ENCODE measurements around the gene B4GALT2. TPM values are rescaled to one million over a fixed set of nuclear protein-coding genes. Genes with fewer than 3 reads are reported as not detected.

Gene B4GALT2
- total and polyA plus RNA-seq, 2 of the 4 experiments (the other 2 are of a cell fraction), result 52.3 to 60.8 TPM

DNA sequence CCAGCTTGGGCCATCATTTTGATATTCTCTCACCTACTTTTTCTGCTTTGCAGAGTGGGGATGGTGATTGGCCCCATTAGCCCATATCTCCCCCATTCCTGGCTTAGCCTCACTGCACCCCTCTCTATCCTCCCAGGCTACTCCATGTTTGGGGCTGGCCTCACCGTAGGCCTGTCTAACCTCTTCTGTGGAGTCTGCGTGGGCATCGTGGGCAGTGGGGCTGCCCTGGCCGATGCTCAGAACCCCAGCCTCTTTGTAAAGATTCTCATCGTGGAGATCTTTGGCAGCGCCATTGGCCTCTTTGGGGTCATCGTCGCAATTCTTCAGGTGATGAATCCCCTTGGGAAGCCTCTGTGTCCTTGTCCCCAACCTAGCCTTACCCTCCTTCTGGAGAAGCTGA, 2.1 kb upstream of the B4GALT2 start:
- WGBS, 2 experiments (ENCODE audit: extremely low coverage in 2 of 2, insufficient read length in 1 of 2), result 95% methylated on average over 7 of the region's 8 CpGs; no CpG with 5 or more reads in 1 of the 2 experiments
- no peak overlapping the region for H4K91ac ChIP-seq (ENCODE audit: insufficient read depth, low read depth, low read length)
- TF ChIP-seq, protein P1, sequence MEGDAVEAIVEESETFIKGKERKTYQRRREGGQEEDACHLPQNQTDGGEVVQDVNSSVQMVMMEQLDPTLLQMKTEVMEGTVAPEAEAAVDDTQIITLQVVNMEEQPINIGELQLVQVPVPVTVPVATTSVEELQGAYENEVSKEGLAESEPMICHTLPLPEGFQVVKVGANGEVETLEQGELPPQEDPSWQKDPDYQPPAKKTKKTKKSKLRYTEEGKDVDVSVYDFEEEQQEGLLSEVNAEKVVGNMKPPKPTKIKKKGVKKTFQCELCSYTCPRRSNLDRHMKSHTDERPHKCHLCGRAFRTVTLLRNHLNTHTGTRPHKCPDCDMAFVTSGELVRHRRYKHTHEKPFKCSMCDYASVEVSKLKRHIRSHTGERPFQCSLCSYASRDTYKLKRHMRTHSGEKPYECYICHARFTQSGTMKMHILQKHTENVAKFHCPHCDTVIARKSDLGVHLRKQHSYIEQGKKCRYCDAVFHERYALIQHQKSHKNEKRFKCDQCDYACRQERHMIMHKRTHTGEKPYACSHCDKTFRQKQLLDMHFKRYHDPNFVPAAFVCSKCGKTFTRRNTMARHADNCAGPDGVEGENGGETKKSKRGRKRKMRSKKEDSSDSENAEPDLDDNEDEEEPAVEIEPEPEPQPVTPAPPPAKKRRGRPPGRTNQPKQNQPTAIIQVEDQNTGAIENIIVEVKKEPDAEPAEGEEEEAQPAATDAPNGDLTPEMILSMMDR (conservative IDR thresholded peaks at IDR 0.05; ENCODE audit: low read depth, low read length), result no peak
- TF ChIP-seq, protein P2, sequence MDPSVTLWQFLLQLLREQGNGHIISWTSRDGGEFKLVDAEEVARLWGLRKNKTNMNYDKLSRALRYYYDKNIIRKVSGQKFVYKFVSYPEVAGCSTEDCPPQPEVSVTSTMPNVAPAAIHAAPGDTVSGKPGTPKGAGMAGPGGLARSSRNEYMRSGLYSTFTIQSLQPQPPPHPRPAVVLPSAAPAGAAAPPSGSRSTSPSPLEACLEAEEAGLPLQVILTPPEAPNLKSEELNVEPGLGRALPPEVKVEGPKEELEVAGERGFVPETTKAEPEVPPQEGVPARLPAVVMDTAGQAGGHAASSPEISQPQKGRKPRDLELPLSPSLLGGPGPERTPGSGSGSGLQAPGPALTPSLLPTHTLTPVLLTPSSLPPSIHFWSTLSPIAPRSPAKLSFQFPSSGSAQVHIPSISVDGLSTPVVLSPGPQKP (IDR thresholded peaks at IDR 0.05; ENCODE audit: borderline replicate concordance, low read depth, low read length), result no peak
- TF ChIP-seq SMC3 (IDR thresholded peaks at IDR 0.05; ENCODE audit: low read depth, low read length) (no peak), RFX5 (IDR thresholded peaks at IDR 0.05; ENCODE audit: low read depth, low read length) (no peak), NFE2L2 (IDR thresholded peaks at IDR 0.05; ENCODE audit: low read depth, low read length) (no peak), RCOR1 (IDR thresholded peaks at IDR 0.05; ENCODE audit: insufficient replicate concordance, low read length) (no peak), MAFK (IDR thresholded peaks at IDR 0.05; ENCODE audit: low read depth, low read length) (no peak), MXI1 (IDR thresholded peaks at IDR 0.05; ENCODE audit: borderline replicate concordance, low read depth, low read length) (no peak), POLR2A (IDR thresholded peaks at IDR 0.05; ENCODE audit: low read depth, low read length) (no peak), BHLHE40 (IDR thresholded peaks at IDR 0.05; ENCODE audit: low read depth, low read length) (no peak), CEBPB (IDR thresholded peaks at IDR 0.05; ENCODE audit: low read depth, low read length) (no peak), CHD1 (IDR thresholded peaks at IDR 0.05; ENCODE audit: low read depth, low read length) (no peak), FOS (IDR thresholded peaks at IDR 0.05; ENCODE audit: low read depth, low read length) (no peak), RAD21 (IDR thresholded peaks at IDR 0.05; ENCODE audit: low read length) (no peak), MAZ (IDR thresholded peaks at IDR 0.05; ENCODE audit: borderline replicate concordance, low read depth, low read length) (no peak)
- TF ChIP-seq, protein P3, sequence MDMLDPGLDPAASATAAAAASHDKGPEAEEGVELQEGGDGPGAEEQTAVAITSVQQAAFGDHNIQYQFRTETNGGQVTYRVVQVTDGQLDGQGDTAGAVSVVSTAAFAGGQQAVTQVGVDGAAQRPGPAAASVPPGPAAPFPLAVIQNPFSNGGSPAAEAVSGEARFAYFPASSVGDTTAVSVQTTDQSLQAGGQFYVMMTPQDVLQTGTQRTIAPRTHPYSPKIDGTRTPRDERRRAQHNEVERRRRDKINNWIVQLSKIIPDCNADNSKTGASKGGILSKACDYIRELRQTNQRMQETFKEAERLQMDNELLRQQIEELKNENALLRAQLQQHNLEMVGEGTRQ (IDR thresholded peaks at IDR 0.05; ENCODE audit: low read depth, low read length), result no peak
- H3K27ac ChIP-seq (ENCODE audit: insufficient read depth, low read length), result no peak overlapping the region
- in situ Hi-C loops (cut with MboI; ENCODE audit: low sequenced_read_pairs) (no loop called here), intact Hi-C loops (cut with micrococcal nuclease) (no loop called here), dilution Hi-C loops (cut with HindIII; ENCODE audit: low sequenced_read_pairs, unreplicated experiment) (no loop called here)
- DNase-seq (no peak), ATAC-seq (ENCODE audit: low read depth) (no peak)
- no peak overlapping the region for H2BK15ac ChIP-seq (ENCODE audit: low read depth, low read length)
- no peak overlapping the region for H2AFZ ChIP-seq (replicated peaks; ENCODE audit: low read length, poor library complexity)
- peaks cover 33% of the 10 kb centered on the region for H4K20me1 ChIP-seq (ENCODE audit: insufficient read depth, low read length)
- no peak overlapping the region for H3K4me2 ChIP-seq (ENCODE audit: low read depth, low read length)
- H3K18ac ChIP-seq (ENCODE audit: low read depth, low read length), result no peak overlapping the region
- H3K9ac ChIP-seq (ENCODE audit: low read depth, low read length), result no peak overlapping the region
- peaks cover 23% of the 10 kb centered on the region for H3K4me1 ChIP-seq (ENCODE audit: control insufficient read depth, insufficient read depth, low read length)
- BruUV-seq (replicated peaks), result no TSS peak
- peaks cover 29% of the 10 kb centered on the region for H3K36me3 ChIP-seq (ENCODE audit: control insufficient read depth, insufficient read depth, low read length)
- no peaks in the 10 kb centered on the region for H3K27me3 ChIP-seq (ENCODE audit: control insufficient read depth, insufficient read depth, low read length)
- H3K4ac ChIP-seq (ENCODE audit: low read depth, low read length), result no peak overlapping the region
- H3K56ac ChIP-seq (ENCODE audit: extremely low read depth, insufficient read depth, low read length), result no peak overlapping the region
- no peak overlapping the region for H4K8ac ChIP-seq (ENCODE audit: low read depth in 2 of 2, low read length in 2 of 2)
- no peak overlapping the region for H3K14ac ChIP-seq (replicated peaks; ENCODE audit: low read depth, low read length)
- H2BK5ac ChIP-seq (ENCODE audit: low read depth, low read length, poor library complexity, severe bottlenecking), result no peak overlapping the region
- H3K9me3 ChIP-seq (ENCODE audit: control insufficient read depth, insufficient read depth, low read length), result no peaks in the 10 kb centered on the region
- no peak overlapping the region for H2BK20ac ChIP-seq (ENCODE audit: low read depth, low read length)
- peaks cover 36% of the 10 kb centered on the region for H3K9me1 ChIP-seq (ENCODE audit: insufficient read depth, low read length)
- POLR2A ChIA-PET (ENCODE audit: unreplicated experiment), result no interaction called here
- no peak overlapping the region for H3K23ac ChIP-seq (ENCODE audit: low read depth, low read length)
- H4K5ac ChIP-seq (ENCODE audit: low read depth, low read length), result no peak overlapping the region
- CTCF ChIA-PET, result no interaction called here
- peaks cover 41 to 63% of the 10 kb centered on the region in 2 experiments; a peak in 3 of 4 replicates for H3K79me1 ChIP-seq (ENCODE audit: low read depth in 1 of 2, low read length in 2 of 2)
- no peak overlapping the region for H2BK120ac ChIP-seq (ENCODE audit: low read depth, low read length)
- H3K4me3 ChIP-seq (ENCODE audit: insufficient read depth, low read depth, low read length), result no peak overlapping the region
- H2AK5ac ChIP-seq (ENCODE audit: low read depth, low read length), result no peak overlapping the region
- no peak overlapping the region for H2AK9ac ChIP-seq (replicated peaks; ENCODE audit: low read depth, low read length, poor library complexity)

All from IMR-90 (cell line).